ENCODE results near the gene COG1. TPM values are rescaled to one million over a fixed set of nuclear protein-coding genes. Genes with fewer than 3 reads are reported as not detected.

COG1 gene
- total RNA-seq, 1 experiment from 2014 or later: 24.1 TPM

- ChIA-PET POLR2A (ENCODE audit: unreplicated experiment) (no interaction called here), CTCF (no interaction called here)
- no peaks in the 10 kb centered on the region for H3F3A ChIP-seq (ENCODE audit: low read length, unreplicated experiment)
- no peak overlapping the region for H2AFZ ChIP-seq (ENCODE audit: low read length)
- no peak overlapping the region for H3K4me3 ChIP-seq (ENCODE audit: low read length)
- TF ChIP-seq EZH2 (IDR thresholded peaks at IDR 0.05; ENCODE audit: low read length, unreplicated experiment): no peak
- no peak for TF ChIP-seq CTCF (conservative IDR thresholded peaks at IDR 0.05; ENCODE audit: low read depth, low read length)
- no peak for TF ChIP-seq EZH2phosphoT487 (IDR thresholded peaks at IDR 0.05; ENCODE audit: borderline replicate concordance, low read length)
- ATAC-seq: no peak
- H3K4me2 ChIP-seq (ENCODE audit: low read length): no peak overlapping the region
- H3K9ac ChIP-seq (ENCODE audit: low read length): no peak overlapping the region
- H3K36me3 ChIP-seq (ENCODE audit: low read depth, low read length): 0 out of 2 replicates have a peak, but pooled peaks cover 4% of the 10 kb centered on the region
- no peaks in the 10 kb centered on the region for H3K4me1 ChIP-seq (ENCODE audit: insufficient read depth, low read length)
- intact Hi-C loops (cut with micrococcal nuclease): no loop called here
- H3K9me3 ChIP-seq (ENCODE audit: low read length): no peaks in the 10 kb centered on the region
- H4K20me1 ChIP-seq (ENCODE audit: low read length): no peaks in the 10 kb centered on the region
- no peak overlapping the region for H3K27ac ChIP-seq (ENCODE audit: low read length)
- no TSS peak for BruUV-seq (replicated peaks)
- DNase-seq: no peak
- H3K9me2 ChIP-seq (replicated peaks; ENCODE audit: low read length): no peaks in the 10 kb centered on the region
- H3K27me3 ChIP-seq (ENCODE audit: low read length): no peaks in the 10 kb centered on the region
- no peaks in the 10 kb centered on the region for H3K79me2 ChIP-seq (ENCODE audit: low read length)
Observed at GRCh38 chr17:73250851-73251640, 58.2 kb downstream of the COG1 start.

GRCh38 chr17:73251871-73252270, 59.0 kb downstream of the COG1 start:
- ChIA-PET CTCF (no interaction called here), POLR2A (ENCODE audit: unreplicated experiment) (no interaction called here)

More at GRCh38 chr17:73251871-73252270, 59.0 kb downstream of the COG1 start:
- Histone ChIP-seq H2AFZ (ENCODE audit: low read length) (no peak overlapping the region), H3K9me2 (replicated peaks; ENCODE audit: low read length) (no peaks in the 10 kb centered on the region), H3K79me2 (ENCODE audit: low read length) (no peaks in the 10 kb centered on the region), H3K9ac (ENCODE audit: low read length) (no peak overlapping the region), H3K4me1 (ENCODE audit: insufficient read depth, low read length) (no peaks in the 10 kb centered on the region), H3K9me3 (ENCODE audit: low read length) (no peaks in the 10 kb centered on the region), H4K20me1 (ENCODE audit: low read length) (no peaks in the 10 kb centered on the region), H3F3A (ENCODE audit: low read length, unreplicated experiment) (no peaks in the 10 kb centered on the region), H3K27ac (ENCODE audit: low read length) (no peak overlapping the region), H3K27me3 (ENCODE audit: low read length) (no peaks in the 10 kb centered on the region), H3K4me3 (ENCODE audit: low read length) (no peak overlapping the region), H3K36me3 (ENCODE audit: low read depth, low read length) (0 out of 2 replicates have a peak, but pooled peaks cover 4% of the 10 kb centered on the region), H3K4me2 (ENCODE audit: low read length) (no peak overlapping the region)
- no TSS peak for BruUV-seq (replicated peaks)
- DNase-seq (no peak), ATAC-seq (no peak)
- intact Hi-C loops (cut with micrococcal nuclease): no loop called here
- TF ChIP-seq EZH2phosphoT487 (IDR thresholded peaks at IDR 0.05; ENCODE audit: borderline replicate concordance, low read length) (no peak), CTCF (conservative IDR thresholded peaks at IDR 0.05; ENCODE audit: low read depth, low read length) (no peak), EZH2 (IDR thresholded peaks at IDR 0.05; ENCODE audit: low read length, unreplicated experiment) (no peak)
